GM19239 (cell line): ENCODE data around the gene ALX3.
"Not testable (repeated sequence)": the region's sequence is repeated elsewhere in the genome, so short reads cannot be mapped to it uniquely, and the experiment has no call there.

Experiments used
- DNase-seq: peaks from one replicate; pipeline ENCODE4 v3.0.0; 2011; ENCODE audit warnings: low spot score; ENCODE audit not compliant: insufficient read length
- FAIRE-seq: peaks from 2 replicates; lab custom pipeline; 2011; peaks lifted over from hg19 to GRCh38; lab: Jason Lieb, UNC

Gene ALX3

GRCh38 chr1:110091381-110091780, 20.9 kb upstream of the ALX3 start:
- no peak for FAIRE-seq
- DNase-seq, result no peak

GRCh38 chr1:110089561-110090275, 19.2 kb upstream of the ALX3 start:
- DNase-seq (no peak), FAIRE-seq (no peak)

GRCh38 chr1:110088739-110089316, 18.4 kb upstream of the ALX3 start:
- FAIRE-seq (no peak), DNase-seq (no peak)

- DNase-seq (no peak), FAIRE-seq (peak; percentile 86)
Observed at GRCh38 chr1:110087812-110088738, 17.6 kb upstream of the ALX3 start.

GRCh38 chr1:110086961-110087360, 16.5 kb upstream of the ALX3 start:
- FAIRE-seq, result no peak
- no peak for DNase-seq

GRCh38 chr1:110085671-110086070, 15.2 kb upstream of the ALX3 start:
- DNase-seq (no peak), FAIRE-seq (no peak)

GRCh38 chr1:110084227-110085078, 14.0 kb upstream of the ALX3 start:
- DNase-seq, result no peak
- FAIRE-seq, result no peak

- no peak for DNase-seq
- FAIRE-seq, result no peak
Observed at GRCh38 chr1:110083866-110084226, 13.4 kb upstream of the ALX3 start.

GRCh38 chr1:110083061-110083865, 12.8 kb upstream of the ALX3 start:
- no peak for DNase-seq
- FAIRE-seq, result no peak

- DNase-seq (no peak), FAIRE-seq (no peak)
Observed at GRCh38 chr1:110082477-110082876, 12.0 kb upstream of the ALX3 start.

GRCh38 chr1:110081061-110081460, 10.6 kb upstream of the ALX3 start:
- DNase-seq, result no peak
- no peak for FAIRE-seq

- FAIRE-seq, DNase-seq: not testable (repeated sequence)
Observed at GRCh38 chr1:110079995-110080394, 9.5 kb upstream of the ALX3 start.

GRCh38 chr1:110076789-110077500, 6.5 kb upstream of the ALX3 start:
- FAIRE-seq, result no peak
- no peak for DNase-seq

GRCh38 chr1:110074166-110074565, 3.7 kb upstream of the ALX3 start:
- FAIRE-seq (no peak), DNase-seq (no peak)

- FAIRE-seq, result no peak
- DNase-seq, result no peak
Observed at GRCh38 chr1:110070282-110070669, 196 bp downstream of the ALX3 start.

GRCh38 chr1:110069404-110070281, 829 bp downstream of the ALX3 start:
- DNase-seq (no peak), FAIRE-seq (no peak)

- FAIRE-seq (peak; percentile 8), DNase-seq (no peak)
Observed at GRCh38 chr1:110068646-110069403, 1.6 kb downstream of the ALX3 start.
